Mesenchymal stem cell (in vitro differentiated cells and primary cell): ENCODE measurements around the gene SLC38A6.

Experiments used
- DNase-seq: peaks from one replicate; pipeline ENCODE4 v3.0.0-alpha.2; 2013
- H2AFZ ChIP-seq: one replicate; pipeline ENCODE4 v1.6.1; 2013; ENCODE audit warnings: low read depth, mild to moderate bottlenecking, control low read depth, inconsistent platforms, low read length, moderate library complexity
- H2AK5ac ChIP-seq: 2 replicates; pipeline ENCODE4 v1.6.1; 2013; ENCODE audit warnings: low read length, moderate library complexity, mild to moderate bottlenecking, inconsistent platforms; ENCODE audit not compliant: severe bottlenecking
- H2BK120ac ChIP-seq: one replicate; pipeline ENCODE4 v1.6.1; 2013; ENCODE audit warnings: low read depth, mild to moderate bottlenecking, inconsistent platforms, low read length, moderate library complexity
- H2BK12ac ChIP-seq, 2 experiments: one replicate each; pipeline ENCODE4 v1.6.1; 2013; ENCODE audit warnings: inconsistent platforms in 2 of 2, low read length in 2 of 2, mild to moderate bottlenecking in 2 of 2, moderate library complexity in 2 of 2, control low read depth in 1 of 2
- H2BK15ac ChIP-seq: one replicate; pipeline ENCODE4 v1.6.1; 2013; ENCODE audit warnings: mild to moderate bottlenecking, low read depth, inconsistent platforms; ENCODE audit not compliant: poor library complexity, severe bottlenecking
- H2BK5ac ChIP-seq: 2 replicates; pipeline ENCODE4 v1.6.1; 2013; ENCODE audit warnings: low read depth, mild to moderate bottlenecking, low read length, control low read depth, inconsistent platforms; ENCODE audit not compliant: poor library complexity, severe bottlenecking
- H3K14ac ChIP-seq, 2 experiments: one replicate each; pipeline ENCODE4 v1.6.1; 2013; ENCODE audit warnings: inconsistent platforms in 2 of 2, low read length in 2 of 2, control low read depth in 1 of 2, mild to moderate bottlenecking in 1 of 2, moderate library complexity in 1 of 2
- H3K18ac ChIP-seq, 2 experiments: one replicate each; pipeline ENCODE4 v1.6.1; 2013; ENCODE audit warnings: inconsistent platforms in 2 of 2, low read length in 2 of 2, control low read depth in 1 of 2, low read depth in 1 of 2, mild to moderate bottlenecking in 1 of 2
- H3K23ac ChIP-seq, 2 experiments: one replicate each; pipeline ENCODE4 v1.6.1; 2013; ENCODE audit warnings: inconsistent platforms in 2 of 2, low read length in 2 of 2, mild to moderate bottlenecking in 2 of 2, moderate library complexity in 2 of 2, control low read depth in 1 of 2
- H3K27ac ChIP-seq: 2 replicates; pipeline ENCODE4 v1.5.1; 2013; ENCODE audit warnings: mild to moderate bottlenecking, moderate library complexity, low read length, control low read depth, inconsistent platforms; ENCODE audit not compliant: poor library complexity, severe bottlenecking
- H3K27me3 ChIP-seq, 2 experiments: 2 replicates each; pipeline versions ENCODE4 v1.6.1 to v1.7.0; 2013; ENCODE audit warnings: low read length in 2 of 2, mild to moderate bottlenecking in 2 of 2, moderate library complexity in 2 of 2, control low read depth in 1 of 2, inconsistent platforms in 1 of 2; ENCODE audit not compliant: control insufficient read depth in 1 of 2, insufficient read depth in 1 of 2
- H3K36me3 ChIP-seq, 2 experiments: 2 replicates each; pipeline versions ENCODE4 v1.6.1 to v1.7.0; 2013; ENCODE audit warnings: low read length in 2 of 2, control low read depth in 1 of 2, inconsistent platforms in 1 of 2, low read depth in 1 of 2, mild to moderate bottlenecking in 1 of 2; ENCODE audit not compliant: insufficient read depth in 2 of 2, control insufficient read depth in 1 of 2
- H3K4ac ChIP-seq, 2 experiments: one replicate each; pipeline ENCODE4 v1.6.1; 2013; ENCODE audit warnings: inconsistent platforms in 2 of 2, low read length in 2 of 2, mild to moderate bottlenecking in 2 of 2, moderate library complexity in 2 of 2, control low read depth in 1 of 2, low read depth in 1 of 2
- H3K4me1 ChIP-seq: 2 replicates; pipeline ENCODE4 v1.6.1; 2013; ENCODE audit warnings: low read depth, low read length, control low read depth; ENCODE audit not compliant: control insufficient read depth, insufficient read depth
- H3K4me2 ChIP-seq: 2 replicates; pipeline ENCODE4 v1.6.1; 2013; ENCODE audit warnings: low read length, mild to moderate bottlenecking, inconsistent platforms; ENCODE audit not compliant: poor library complexity, severe bottlenecking
- H3K4me3 ChIP-seq, 2 experiments: 2 replicates each; pipeline versions ENCODE4 v1.5.1 to v1.7.0; 2013; ENCODE audit warnings: low read length in 2 of 2, mild to moderate bottlenecking in 2 of 2, control low read depth in 1 of 2, low read depth in 1 of 2; ENCODE audit not compliant: insufficient read depth in 1 of 2
- H3K79me1 ChIP-seq: replicated peaks from 2 replicates; pipeline ENCODE4 v1.6.1; 2013; ENCODE audit warnings: mild to moderate bottlenecking, control low read depth, low read length, inconsistent platforms; ENCODE audit not compliant: poor library complexity, severe bottlenecking
- H3K9ac ChIP-seq: 2 replicates; pipeline ENCODE4 v1.7.0; 2013; ENCODE audit warnings: mild to moderate bottlenecking, low read length, moderate library complexity
- H3K9me3 ChIP-seq: 2 replicates; pipeline ENCODE4 v1.7.0; 2013; ENCODE audit warnings: mild to moderate bottlenecking, low read length; ENCODE audit not compliant: control insufficient read depth
- H4K8ac ChIP-seq: one replicate; pipeline ENCODE4 v1.6.1; 2013; ENCODE audit warnings: inconsistent platforms, mild to moderate bottlenecking, low read length, moderate library complexity
- H4K91ac ChIP-seq: one replicate; pipeline ENCODE4 v1.6.1; 2013; ENCODE audit warnings: mild to moderate bottlenecking, low read length, inconsistent platforms
- WGBS: methylation state at CpG from one replicate; pipeline ENCODE4 v1.1.7; 2013; ENCODE audit warnings: mixed read lengths; 5-methylcytosine and 5-hydroxymethylcytosine counted together

Gene SLC38A6

DNA sequence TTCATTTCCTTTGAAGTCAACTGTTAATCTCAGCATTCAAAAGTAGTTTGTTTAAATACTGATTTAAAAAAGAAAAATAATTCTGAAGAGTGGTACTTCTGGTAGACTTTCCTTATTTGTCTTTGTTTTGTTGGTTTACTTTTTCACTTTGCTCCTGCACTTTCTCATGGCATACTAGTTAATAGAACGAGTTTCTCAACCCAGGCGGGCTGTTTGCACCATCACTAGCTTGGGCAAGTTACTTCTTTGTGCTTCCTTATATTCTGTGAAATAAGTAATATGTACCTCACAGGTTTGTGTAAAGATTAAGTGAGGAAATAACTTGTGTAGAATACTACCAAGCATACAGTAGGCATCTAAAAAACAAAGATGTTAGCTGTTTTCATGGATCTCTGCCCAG is 45.5 kb downstream of the SLC38A6 start:
- Histone ChIP-seq H2BK5ac (no peak overlapping the region), H3K27me3 (no peaks in the 10 kb centered on the region), H3K27ac (no peak overlapping the region), H2AK5ac (no peak overlapping the region), H2AFZ (no peak overlapping the region), H3K36me3 (peaks cover 0 to 12% of the 10 kb centered on the region in 2 experiments), H3K4me1 (no peaks in the 10 kb centered on the region), H3K9ac (no peak overlapping the region), H3K23ac (no peak overlapping the region), H2BK120ac (no peak overlapping the region), H3K18ac (no peak overlapping the region), H3K79me1 (peaks cover 5% of the 10 kb centered on the region), H3K9me3 (no peaks in the 10 kb centered on the region), H3K14ac (no peak overlapping the region), H2BK12ac (no peak overlapping the region), H4K8ac (no peak overlapping the region), H3K4me2 (no peak overlapping the region), H2BK15ac (no peak overlapping the region), H3K4me3 (no peak overlapping the region), H3K4ac (no peak overlapping the region), H4K91ac (no peak overlapping the region)
- no peak for DNase-seq
- WGBS, result 100% methylated on average over 2 of the region's 2 CpGs

DNA sequence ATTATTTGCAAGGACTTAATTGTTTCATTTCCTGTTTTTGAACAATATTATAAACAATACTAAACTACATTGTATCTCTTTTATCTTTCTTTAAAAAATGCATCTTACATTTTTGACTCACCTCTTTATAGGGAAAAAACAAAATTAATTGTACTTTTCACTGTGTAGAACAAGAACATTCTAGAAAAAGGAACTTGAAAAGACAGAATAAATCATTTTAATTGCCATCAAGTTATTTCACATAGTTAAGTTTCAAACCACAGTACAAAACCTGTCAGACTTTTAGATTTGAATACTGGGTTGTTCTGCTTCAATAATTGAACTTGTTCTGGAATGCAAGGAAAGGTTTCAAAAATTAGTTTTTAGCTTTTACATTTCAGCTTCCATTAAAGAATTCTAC is 50.0 kb downstream of the SLC38A6 start:
- Histone ChIP-seq H3K27me3 (no peaks in the 10 kb centered on the region), H2AFZ (no peak overlapping the region), H3K27ac (no peak overlapping the region), H2BK5ac (no peak overlapping the region), H3K4me1 (no peaks in the 10 kb centered on the region), H3K4ac (no peak overlapping the region), H3K23ac (no peak overlapping the region), H2AK5ac (no peak overlapping the region), H3K36me3 (peaks cover 0 to 21% of the 10 kb centered on the region in 2 experiments), H2BK120ac (no peak overlapping the region), H3K9ac (no peak overlapping the region), H4K91ac (no peak overlapping the region), H3K79me1 (peaks cover 2% of the 10 kb centered on the region), H2BK12ac (no peak overlapping the region), H3K14ac (no peak overlapping the region), H3K4me2 (no peak overlapping the region), H3K18ac (no peak overlapping the region), H2BK15ac (no peak overlapping the region), H3K9me3 (no peaks in the 10 kb centered on the region), H3K4me3 (no peak overlapping the region), H4K8ac (no peak overlapping the region)
- no peak for DNase-seq

DNA sequence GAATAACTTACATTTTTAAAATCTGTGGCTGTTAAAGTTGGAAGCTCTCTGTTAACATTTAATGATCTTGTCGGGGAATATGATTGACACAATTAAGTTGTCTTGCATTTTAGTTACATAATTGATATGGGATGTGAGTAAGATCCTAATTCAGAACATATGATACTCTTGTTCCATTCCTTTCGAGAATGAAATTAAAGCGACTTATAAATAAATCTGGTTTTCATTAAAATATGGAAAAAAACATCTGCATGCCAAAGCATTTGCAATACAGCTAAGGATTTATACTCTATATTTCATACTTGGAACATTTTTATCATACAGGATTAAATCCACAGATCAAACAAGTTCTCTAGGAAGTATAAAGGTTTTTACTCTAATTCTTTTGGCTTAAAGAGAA is 52.0 kb downstream of the SLC38A6 start:
- H2BK120ac ChIP-seq, result no peak overlapping the region
- WGBS, result 100% methylated on average over 1 of the region's 3 CpGs

DNA sequence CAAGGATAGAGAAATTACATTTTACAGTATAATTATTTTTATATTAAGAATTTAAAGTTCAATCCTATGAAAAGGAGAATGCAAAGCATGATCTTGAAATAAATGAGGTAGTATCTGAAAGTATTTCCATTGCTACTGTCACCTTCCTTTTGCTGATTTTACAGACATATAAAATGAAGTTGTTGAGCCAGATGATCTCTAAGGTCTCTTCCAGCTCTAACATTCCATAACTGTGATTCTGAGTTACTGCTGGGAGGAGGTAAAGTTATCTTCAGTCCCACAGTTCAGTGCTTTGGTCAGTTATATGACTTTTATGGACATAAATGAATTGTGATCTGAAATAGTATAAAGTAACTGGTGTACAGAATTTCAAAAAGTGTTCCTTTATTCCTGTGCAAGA is 52.8 kb downstream of the SLC38A6 start:
- no peaks in the 10 kb centered on the region for H3K9me3 ChIP-seq
- no peak overlapping the region for H2BK15ac ChIP-seq
- H3K36me3 ChIP-seq, result peaks cover 0 to 29% of the 10 kb centered on the region in 2 experiments
- H3K4me2 ChIP-seq, result no peak overlapping the region
- no peak for DNase-seq
- no peak overlapping the region for H4K8ac ChIP-seq
- no peaks in the 10 kb centered on the region for H3K4me1 ChIP-seq
- H3K4me3 ChIP-seq, result no peak overlapping the region
- H3K79me1 ChIP-seq, result peaks cover 2% of the 10 kb centered on the region
- no peak overlapping the region for H3K27ac ChIP-seq
- no peaks in the 10 kb centered on the region for H3K27me3 ChIP-seq
- no peak overlapping the region for H3K18ac ChIP-seq
- no peak overlapping the region for H2AK5ac ChIP-seq
- H2BK5ac ChIP-seq, result no peak overlapping the region
- H2BK120ac ChIP-seq, result no peak overlapping the region
- no peak overlapping the region for H3K23ac ChIP-seq
- no peak overlapping the region for H2AFZ ChIP-seq
- H3K9ac ChIP-seq, result peak overlapping the region; percentile 51
- H2BK12ac ChIP-seq, result no peak overlapping the region
- H4K91ac ChIP-seq, result no peak overlapping the region
- H3K4ac ChIP-seq, result no peak overlapping the region
- H3K14ac ChIP-seq, result no peak overlapping the region

More for the DNA sequence above, 52.0 kb downstream of the SLC38A6 start:
- Histone ChIP-seq H2AFZ (no peak overlapping the region), H2BK5ac (no peak overlapping the region), H4K8ac (no peak overlapping the region), H2AK5ac (no peak overlapping the region), H3K4me2 (no peak overlapping the region), H3K23ac (no peak overlapping the region), H2BK15ac (no peak overlapping the region), H3K4me3 (no peak overlapping the region), H2BK12ac (no peak overlapping the region), H3K18ac (no peak overlapping the region), H3K9ac (peak overlapping the region; percentile 51), H3K79me1 (peaks cover 2% of the 10 kb centered on the region), H3K4ac (no peak overlapping the region), H4K91ac (no peak overlapping the region), H3K14ac (no peak overlapping the region), H3K36me3 (peaks cover 0 to 26% of the 10 kb centered on the region in 2 experiments), H3K4me1 (no peaks in the 10 kb centered on the region), H3K27me3 (no peaks in the 10 kb centered on the region), H3K27ac (no peak overlapping the region), H3K9me3 (no peaks in the 10 kb centered on the region)
- DNase-seq, result no peak
